Stimulated activated naive CD8-positive, alpha-beta T cell treated with anti-CD3 and anti-CD28 coated beads, Interleukin-15, amount 100 ng/mL, for 72 hours (primary cell): ENCODE results near the gene MCM3AP.

Experiments
- ATAC-seq: fragments of 150-1000 bp; cut with Tn5 transposase; 2 replicates; pipeline ENCODE4 v1.10.0; 2021; ENCODE audit warnings: mild to moderate bottlenecking, moderate library complexity
- DNase-seq, 2 donors: peaks; one replicate each; pipeline ENCODE4 v3.0.0; 2021 to 2022
- H3K27ac Mint-ChIP-seq, 2 donors: one replicate each; pipeline ENCODE4 v1.8.0; 2022; ENCODE audit warnings: mild to moderate bottlenecking in 2 of 2, mixed read lengths in 2 of 2, moderate library complexity in 2 of 2
- H3K27me3 Mint-ChIP-seq: one replicate; pipeline ENCODE4 v1.8.0; 2022; ENCODE audit warnings: mixed read lengths
- H3K4me1 Mint-ChIP-seq: one replicate; pipeline ENCODE4 v1.8.0; 2022; ENCODE audit warnings: mild to moderate bottlenecking, mixed read lengths
- H3K4me3 Mint-ChIP-seq, 2 donors: one replicate each; pipeline ENCODE4 v1.8.0; 2022; ENCODE audit warnings: mild to moderate bottlenecking in 2 of 2, mixed read lengths in 2 of 2, moderate library complexity in 1 of 2
- H3K9me3 Mint-ChIP-seq, 2 donors: one replicate each; pipeline ENCODE4 v1.8.0; 2022; ENCODE audit warnings: mixed read lengths in 2 of 2

Gene MCM3AP

GRCh38 chr21:46187261-46187660, 98.2 kb downstream of the MCM3AP start:
- Mint-ChIP-seq H3K4me3 (no peak overlapping the region), H3K27me3 (no peaks in the 10 kb centered on the region), H3K4me1 (peaks cover 27% of the 10 kb centered on the region), H3K27ac (no peak overlapping the region), H3K9me3 (no peaks in the 10 kb centered on the region)
- DNase-seq, result no peak
- ATAC-seq, result no peak

- ATAC-seq (no peak), DNase-seq (no peak)
- H3K27me3 Mint-ChIP-seq, result no peaks in the 10 kb centered on the region
- H3K4me1 Mint-ChIP-seq, result peaks cover 27% of the 10 kb centered on the region
- H3K4me3 Mint-ChIP-seq, result peak overlapping the region in 1 of 2 donors; percentile 90
- H3K9me3 Mint-ChIP-seq, result no peaks in the 10 kb centered on the region
- no peak overlapping the region for H3K27ac Mint-ChIP-seq
Observed at GRCh38 chr21:46185716-46186115, 99.7 kb downstream of the MCM3AP start.
